GM18519 (cell line): ENCODE results near the gene TBL1XR1.

Experiments used
- ATAC-seq: cut with Tn5 transposase; IDR thresholded peaks from one replicate; pipeline ENCODE4 v1.9.1; 2021; ENCODE audit warnings: mild to moderate bottlenecking, moderate library complexity; ENCODE audit not compliant: unreplicated experiment, low FRiP score

TBL1XR1 gene

GRCh38 chr3:177071496-177072156 is 125.7 kb downstream of the TBL1XR1 start:
- no peak for ATAC-seq

GRCh38 chr3:177069514-177070329 is 127.6 kb downstream of the TBL1XR1 start:
- no peak for ATAC-seq

- ATAC-seq = no peak
Measured at GRCh38 chr3:177068967-177069366, 128.3 kb downstream of the TBL1XR1 start.

- no peak for ATAC-seq
Measured at GRCh38 chr3:177066068-177066467, 131.2 kb downstream of the TBL1XR1 start.

- ATAC-seq = no peak
Measured at GRCh38 chr3:177065285-177066033, 131.8 kb downstream of the TBL1XR1 start.

- no peak for ATAC-seq
Measured at GRCh38 chr3:177062052-177062732, 135.1 kb downstream of the TBL1XR1 start.

- ATAC-seq = no peak
Measured at GRCh38 chr3:177061369-177061768, 135.9 kb downstream of the TBL1XR1 start.

- ATAC-seq = no peak
Measured at GRCh38 chr3:177060492-177060891, 136.8 kb downstream of the TBL1XR1 start.

- no peak for ATAC-seq
Measured at GRCh38 chr3:177058648-177059047, 138.6 kb downstream of the TBL1XR1 start.

GRCh38 chr3:177057768-177058167 is 139.5 kb downstream of the TBL1XR1 start:
- peak; percentile 93 for ATAC-seq

- ATAC-seq = no peak
Measured at GRCh38 chr3:177056927-177057326, 140.4 kb downstream of the TBL1XR1 start.

GRCh38 chr3:177055605-177056571 is 141.4 kb downstream of the TBL1XR1 start:
- no peak for ATAC-seq

GRCh38 chr3:177053107-177053506 is 144.2 kb downstream of the TBL1XR1 start:
- no peak for ATAC-seq

- no peak for ATAC-seq
Measured at GRCh38 chr3:177051411-177051810, 145.9 kb downstream of the TBL1XR1 start.

GRCh38 chr3:177050501-177051237 is 146.6 kb downstream of the TBL1XR1 start:
- ATAC-seq = peak; percentile 61

GRCh38 chr3:177045767-177046166 is 151.5 kb downstream of the TBL1XR1 start:
- ATAC-seq = no peak

GRCh38 chr3:177045222-177045621 is 152.1 kb downstream of the TBL1XR1 start:
- ATAC-seq = no peak

GRCh38 chr3:177041730-177042551 is 155.3 kb downstream of the TBL1XR1 start:
- no peak for ATAC-seq
